Anterior cingulate cortex (tissue), 58 donors: ENCODE data around the gene GALNT9.

ENCODE experiments used
- DNase-seq, 58 donors: peaks; one replicate each; lab custom pipeline; 2025; lab: John Stamatoyannopoulos, UW

GALNT9 gene

DNA sequence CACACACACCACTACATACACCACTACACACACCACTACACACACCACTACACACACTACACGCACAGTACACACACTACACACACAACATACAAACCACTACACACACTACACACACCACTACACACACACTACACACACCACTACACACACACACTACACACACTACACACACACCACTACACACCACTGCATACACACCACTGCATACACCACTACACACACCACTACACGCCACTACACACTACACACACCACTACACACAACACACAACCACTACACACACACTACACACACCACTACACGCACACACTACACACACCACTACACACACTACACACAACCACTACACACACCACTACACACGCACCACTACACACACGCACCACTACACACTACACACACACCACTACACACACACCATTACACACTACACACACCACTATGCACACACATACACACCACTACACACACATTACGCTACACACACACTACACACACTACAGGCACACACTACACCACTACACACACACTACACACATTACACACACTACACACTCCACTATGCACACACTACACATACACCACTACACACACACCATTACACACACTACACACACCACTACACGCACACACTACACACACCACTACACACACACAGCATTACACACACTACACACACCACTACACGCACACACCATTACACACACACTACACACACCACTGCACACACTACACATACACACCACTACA is 172.6 kb downstream of the GALNT9 start:
- no peak for DNase-seq

DNA sequence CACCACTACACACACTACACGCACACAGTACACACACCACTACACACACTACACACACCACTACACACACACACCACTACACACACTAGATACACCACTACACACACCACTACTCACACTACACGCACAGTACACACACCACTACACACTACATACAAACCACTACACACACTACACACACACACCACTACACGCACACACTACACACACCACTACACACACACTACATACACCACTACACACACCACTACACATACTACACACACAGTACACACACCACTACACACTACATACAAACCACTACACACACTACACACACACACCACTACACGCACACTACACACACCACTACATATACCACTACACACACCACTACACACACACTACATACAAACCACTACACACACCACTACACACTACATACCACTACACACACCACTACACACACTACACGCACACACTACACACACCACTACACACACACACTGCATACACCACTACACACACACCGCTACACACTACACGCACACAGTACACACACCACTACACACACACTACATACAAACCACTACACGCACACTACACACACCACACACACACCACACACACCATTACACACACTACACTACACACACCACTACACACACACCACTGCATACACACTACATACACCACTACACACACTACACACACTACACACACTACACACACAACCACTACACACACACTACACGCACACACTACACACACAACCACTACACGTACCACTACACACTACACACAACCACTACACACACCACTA is 173.4 kb downstream of the GALNT9 start:
- no peak for DNase-seq

DNA sequence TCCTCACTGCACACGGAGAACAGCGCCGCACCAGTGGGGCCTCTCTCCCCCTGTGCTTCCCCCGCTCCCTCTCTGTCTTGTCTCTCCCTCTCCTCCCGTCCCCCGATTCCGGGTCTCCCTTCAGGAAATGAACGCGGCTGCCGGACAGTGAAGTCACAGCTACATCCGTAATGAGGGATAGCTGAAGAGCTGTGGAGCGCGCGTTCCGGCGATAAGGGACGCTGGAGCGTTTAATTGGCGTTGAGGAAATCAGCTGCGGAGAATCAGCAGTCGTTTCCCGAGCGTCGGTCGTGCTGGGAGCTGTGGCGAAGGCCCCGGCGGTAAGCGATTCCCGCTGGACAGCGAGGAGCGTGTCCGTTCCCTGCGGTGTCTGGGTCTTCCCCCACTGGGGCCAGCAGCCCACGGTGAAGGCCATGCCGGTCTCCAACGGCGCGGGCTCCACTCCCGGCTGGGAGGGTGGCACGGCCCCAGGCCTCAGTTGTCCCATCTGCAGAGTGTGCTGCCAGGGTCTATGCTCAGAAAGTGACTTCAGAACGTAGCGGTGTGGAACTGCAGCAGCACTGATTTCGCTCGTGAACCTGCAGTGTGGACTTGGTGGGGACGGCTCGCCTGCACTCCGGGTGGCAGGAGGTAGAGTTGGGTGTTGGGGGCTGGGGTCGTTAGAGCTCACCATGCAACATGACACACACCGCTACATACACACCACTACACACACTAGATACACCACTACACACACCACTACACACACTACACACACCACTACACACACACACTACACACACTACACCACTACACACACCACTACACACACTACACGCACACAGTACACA is 174.2 kb downstream of the GALNT9 start:
- no peak for DNase-seq

GRCh38 chr12:132154341-132154761 is 175.0 kb downstream of the GALNT9 start:
- DNase-seq: no peak

DNA sequence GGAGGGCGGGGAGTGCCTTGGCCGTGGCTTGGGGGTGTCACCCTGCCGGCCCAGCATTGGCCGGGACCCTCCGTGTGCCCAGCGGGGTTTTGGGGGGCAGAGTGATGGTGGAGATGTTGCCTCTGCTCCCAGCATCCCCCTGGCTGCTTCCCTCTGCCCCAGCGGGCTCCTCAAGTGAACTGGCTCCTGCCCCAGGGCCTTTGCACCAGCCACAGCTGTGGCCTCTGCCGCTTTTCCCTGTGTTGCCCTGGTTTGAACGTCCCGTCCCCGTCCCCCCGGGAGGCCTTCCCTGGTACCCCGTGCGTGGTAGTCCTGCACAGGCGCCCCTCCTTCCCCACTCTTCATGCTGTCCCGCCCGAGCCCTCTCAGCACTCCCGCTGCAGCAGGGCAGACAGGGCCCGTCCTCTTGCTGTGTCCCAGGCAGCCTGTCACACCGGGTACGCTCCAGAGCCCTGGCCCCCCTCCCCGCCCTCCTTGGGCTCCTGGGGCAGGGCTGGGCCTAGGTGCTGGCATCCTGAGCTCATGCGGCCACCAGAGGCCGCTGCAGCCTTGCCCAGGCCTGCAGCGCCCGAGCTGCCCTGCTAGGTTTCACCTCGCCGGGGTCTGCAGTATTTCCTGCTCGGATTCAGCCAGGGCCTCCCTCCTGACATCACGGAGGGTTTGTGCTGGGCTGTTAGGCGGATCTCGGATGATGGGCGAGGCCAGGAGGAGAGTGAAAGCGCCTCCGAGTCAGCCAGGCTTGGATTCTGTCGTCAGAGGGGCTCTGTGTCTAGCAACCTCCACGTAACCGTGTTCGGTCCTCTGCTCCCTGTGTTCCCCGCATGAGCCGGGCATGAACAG is 175.7 kb downstream of the GALNT9 start:
- peak in 35 of 58 donors; percentile 9 to 60 (median 27) for DNase-seq

DNA sequence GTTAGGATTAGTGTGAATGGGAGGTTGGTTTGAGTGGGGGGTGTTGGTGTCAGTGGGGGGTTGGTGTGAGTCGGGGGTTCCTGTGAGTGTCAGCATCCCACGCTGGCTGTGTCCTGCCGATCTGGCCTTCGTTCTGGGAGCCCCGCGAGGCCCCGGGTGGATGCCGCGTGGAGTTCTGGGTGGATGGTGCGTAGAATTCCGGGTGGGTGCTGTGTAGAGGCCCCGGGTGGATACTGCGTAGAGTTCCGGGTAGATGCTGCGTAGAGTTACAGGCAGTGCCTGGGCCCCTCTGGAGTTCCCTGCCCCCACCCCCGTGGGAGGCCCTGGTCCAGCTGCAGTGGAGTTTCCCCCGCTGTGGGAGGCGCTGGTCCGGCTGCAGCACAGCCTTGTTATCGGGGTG is 176.4 kb downstream of the GALNT9 start:
- DNase-seq: no peak

GRCh38 chr12:132152411-132152821 is 177.0 kb downstream of the GALNT9 start:
- no peak for DNase-seq

GRCh38 chr12:132151766-132152410 is 177.5 kb downstream of the GALNT9 start:
- DNase-seq: no peak

- DNase-seq: no peak
Observed at GRCh38 chr12:132151145-132151765, 178.1 kb downstream of the GALNT9 start.

DNA sequence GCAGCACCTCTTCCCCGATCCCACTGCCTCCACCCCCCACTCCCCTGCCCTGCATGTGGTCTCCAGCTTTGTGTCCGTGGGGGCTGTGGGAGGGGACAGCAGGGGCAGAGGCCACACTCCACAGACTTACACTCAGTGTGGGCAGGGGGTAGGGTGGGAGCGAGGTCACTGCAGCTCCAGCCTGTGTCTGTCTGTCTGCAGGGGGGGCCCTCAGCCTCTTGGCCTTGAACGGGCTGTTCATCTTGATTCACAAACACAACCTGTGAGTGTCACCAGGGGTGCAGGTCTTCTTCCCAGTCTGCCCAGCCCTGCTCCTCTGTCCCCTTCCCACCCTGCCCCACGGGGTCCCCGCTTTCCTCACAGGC is 178.6 kb downstream of the GALNT9 start:
- DNase-seq: no peak

- DNase-seq: peak in 6 of 58 donors; percentile 11 to 63 (median 22)
Observed at GRCh38 chr12:132149526-132149925, 179.9 kb downstream of the GALNT9 start.

GRCh38 chr12:132148368-132149045 is 180.9 kb downstream of the GALNT9 start:
- DNase-seq: no peak

DNA sequence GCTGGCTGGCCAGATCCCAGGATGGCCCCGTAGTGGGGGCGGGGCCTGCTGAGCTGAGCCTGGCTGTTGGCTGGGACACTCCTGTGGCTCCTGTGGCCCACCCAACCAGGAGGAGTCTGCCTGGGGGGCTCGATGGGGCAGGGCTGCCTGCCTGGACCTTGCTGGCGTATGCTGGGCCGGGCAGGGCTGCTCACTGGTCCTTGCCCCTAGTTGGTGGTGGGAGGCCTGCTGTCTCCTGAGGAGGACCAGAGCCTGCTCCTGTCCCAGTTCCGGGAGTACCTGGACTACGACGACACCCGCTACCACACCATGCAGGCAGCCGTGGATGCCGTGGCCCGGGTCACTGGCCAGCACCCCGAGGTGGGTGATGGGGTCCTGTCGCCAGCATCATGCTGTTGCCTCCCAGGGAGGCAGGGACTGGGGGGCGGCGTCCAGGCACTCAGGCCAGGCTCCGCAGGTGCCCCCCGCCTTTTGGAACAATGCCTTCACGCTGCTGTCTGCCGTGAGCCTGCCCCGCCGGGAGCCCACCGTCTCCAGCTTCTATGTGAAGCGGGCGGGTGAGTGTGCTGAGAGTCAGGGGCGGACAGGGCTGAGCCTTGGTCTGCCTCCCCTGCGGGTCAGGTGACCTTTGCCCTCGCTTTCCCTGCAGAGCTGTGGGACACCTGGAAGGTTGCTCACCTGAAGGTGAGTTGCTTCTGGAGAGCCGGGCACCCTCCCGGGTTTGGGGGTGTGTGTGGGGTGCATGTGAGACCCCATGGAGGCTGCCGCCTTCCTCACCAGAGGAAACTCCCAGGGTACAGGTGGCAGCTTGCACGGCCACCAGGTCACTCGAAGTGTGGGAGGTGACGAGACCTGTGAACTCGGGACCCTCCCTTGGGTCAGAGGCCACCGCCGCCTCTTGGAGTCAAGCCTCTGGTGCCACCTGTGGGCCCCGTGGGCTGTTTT is 181.7 kb downstream of the GALNT9 start:
- no peak for DNase-seq

- DNase-seq: no peak
Observed at GRCh38 chr12:132146772-132147422, 182.5 kb downstream of the GALNT9 start.
